HG03095 (cell line): Measurements from ENCODE around the gene TNFAIP8L3.
"Not testable (repeated sequence)": the region's sequence is repeated elsewhere in the genome, so short reads cannot be mapped to it uniquely, and the experiment has no call there.

ENCODE experiments used
- ATAC-seq: cut with Tn5 transposase; IDR thresholded peaks from one replicate; pipeline ENCODE4 v1.9.1; 2021; ENCODE audit warnings: moderate library complexity; ENCODE audit not compliant: unreplicated experiment

TNFAIP8L3 gene

DNA sequence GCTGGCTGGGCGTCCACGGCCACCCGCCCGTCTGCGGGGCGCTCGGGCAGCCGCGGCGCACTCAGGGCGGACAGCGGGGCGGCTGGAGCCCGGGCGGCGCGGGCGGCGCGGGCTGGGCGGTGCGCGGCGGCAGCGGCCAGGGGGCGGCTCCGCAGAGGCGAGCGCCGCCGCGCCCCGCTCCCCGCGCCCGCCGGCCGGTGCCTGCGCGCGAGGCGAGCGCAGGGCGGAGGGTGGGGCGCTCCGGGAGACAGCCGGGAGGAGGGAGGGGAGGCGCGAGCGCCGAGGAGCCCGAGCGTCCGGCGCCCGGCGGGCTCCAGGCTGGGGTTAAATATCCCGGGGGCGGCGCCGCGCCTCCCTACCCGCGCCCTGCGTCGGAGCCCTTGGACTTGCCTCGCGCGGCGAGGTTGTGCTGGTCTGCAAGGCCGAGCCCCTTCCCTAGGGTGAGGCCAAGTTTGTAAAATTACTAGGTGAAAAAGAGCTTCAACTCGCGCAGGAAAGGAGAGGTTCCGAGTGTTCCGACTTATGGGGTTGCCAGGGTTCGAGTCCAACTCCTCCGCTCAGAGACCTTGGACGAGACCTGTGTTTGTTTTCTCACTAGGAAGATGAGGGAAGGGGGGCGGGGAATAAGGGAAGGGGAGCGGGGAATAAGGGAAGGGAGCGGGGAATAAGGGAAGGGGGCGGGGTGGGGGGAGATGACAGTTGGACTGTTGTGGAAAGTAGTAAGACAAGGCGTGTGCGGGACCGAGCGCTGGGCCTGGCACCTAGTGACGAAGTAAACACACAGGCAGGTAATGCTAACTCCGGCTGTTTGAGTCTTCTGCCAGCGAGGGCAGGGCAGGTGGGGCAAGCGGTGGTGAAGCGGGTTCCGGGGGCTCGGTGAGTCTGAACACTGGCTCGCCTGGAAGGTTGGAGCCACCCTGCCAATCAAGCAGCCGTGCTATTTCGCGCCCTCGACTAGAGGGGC is at the start of gene TNFAIP8L3:
TNFAIP8L3 (minus strand) TSS at position 301 of the 964 bp plus-strand sequence. CDS start 311 bp downstream, outside the sequence.
- no peak for ATAC-seq

DNA sequence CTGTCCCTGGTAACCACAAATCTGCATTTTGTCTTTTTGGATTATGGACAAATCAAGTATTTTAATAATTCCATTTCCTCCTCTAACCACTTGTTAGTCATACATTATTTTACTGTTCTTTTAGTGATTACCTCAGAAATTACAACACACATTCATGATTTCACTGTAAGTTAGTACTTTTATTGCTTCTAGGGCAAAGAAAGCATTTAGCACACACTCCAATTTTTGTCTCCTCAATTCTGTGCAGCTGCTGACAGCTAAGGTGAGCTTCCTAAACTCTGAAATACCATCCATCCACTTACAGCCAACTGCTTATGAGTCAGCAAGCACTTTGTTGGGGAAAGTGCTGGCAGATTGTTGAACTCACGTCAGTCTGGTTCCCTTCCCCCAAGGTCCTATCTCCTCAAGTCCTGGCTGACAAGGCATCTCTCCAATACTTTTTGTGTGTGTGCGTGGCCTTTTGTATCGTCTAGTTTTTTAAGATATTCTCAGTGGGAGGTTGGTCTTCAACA is 49.4 kb upstream of the TNFAIP8L3 start:
- no peak for ATAC-seq

DNA sequence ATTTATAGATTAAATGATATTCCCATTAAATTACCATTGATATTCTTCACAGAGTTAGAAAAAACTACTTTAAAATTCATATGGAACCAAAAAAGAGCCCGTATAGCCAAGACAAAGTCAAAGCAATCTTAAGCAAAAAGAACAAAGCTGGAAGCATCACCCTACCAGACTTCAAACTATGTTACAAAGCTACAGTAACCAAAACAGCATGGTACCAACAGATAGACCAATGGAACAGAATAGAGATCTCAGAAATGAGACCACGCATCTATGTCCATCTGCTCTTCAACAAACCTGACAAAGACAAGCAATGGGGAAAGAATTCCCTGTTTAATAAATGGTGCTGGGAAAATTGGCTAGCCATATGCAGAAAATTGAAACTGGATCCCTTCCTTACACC is 45.6 kb upstream of the TNFAIP8L3 start:
- ATAC-seq = not testable (repeated sequence)

DNA sequence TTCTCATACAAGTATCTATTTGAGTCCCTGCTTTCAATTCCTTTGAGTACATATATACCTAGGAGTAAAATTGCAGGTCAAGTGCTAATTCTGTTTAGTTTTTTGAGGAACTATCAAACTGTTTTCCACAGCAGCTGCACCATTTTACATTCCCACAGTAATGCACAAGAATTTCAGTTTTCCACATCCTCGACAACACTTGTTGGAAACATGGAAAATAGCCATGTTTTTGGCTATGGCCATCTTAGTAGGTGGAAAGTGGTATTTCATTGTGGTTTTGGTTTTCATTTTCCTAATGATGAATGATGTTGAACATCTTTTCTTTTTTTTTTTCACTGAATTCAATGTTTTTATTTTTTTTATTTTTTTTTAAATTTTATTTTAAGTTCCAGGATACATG is 44.4 kb upstream of the TNFAIP8L3 start:
- no peak for ATAC-seq

DNA sequence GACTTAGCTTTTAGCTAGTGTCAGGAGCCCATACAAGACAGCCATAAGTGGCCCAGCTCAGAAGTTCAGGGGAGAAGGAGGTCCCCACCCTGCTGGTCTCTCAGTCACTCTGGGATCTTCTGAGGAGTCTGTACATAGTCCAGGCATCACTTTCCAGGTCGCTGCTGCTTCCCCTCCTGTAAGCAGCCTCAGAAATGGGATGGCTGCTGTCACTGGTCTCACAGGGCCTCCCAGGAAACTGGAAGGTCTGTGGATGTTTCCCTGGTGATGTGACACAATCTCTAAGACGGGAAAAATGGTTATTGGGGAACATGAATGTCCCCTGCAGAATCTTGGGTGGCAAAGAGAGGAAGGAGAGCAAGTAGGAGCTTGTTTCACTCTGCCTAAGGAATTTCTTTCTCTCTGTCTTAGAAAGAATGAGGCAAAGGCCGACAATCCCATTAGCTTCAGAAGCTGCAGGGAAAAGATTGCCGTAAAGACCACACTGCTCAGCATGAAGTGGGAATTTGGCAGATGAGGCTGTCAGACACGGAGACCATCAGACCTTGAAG is 43.2 kb upstream of the TNFAIP8L3 start:
- no peak for ATAC-seq

DNA sequence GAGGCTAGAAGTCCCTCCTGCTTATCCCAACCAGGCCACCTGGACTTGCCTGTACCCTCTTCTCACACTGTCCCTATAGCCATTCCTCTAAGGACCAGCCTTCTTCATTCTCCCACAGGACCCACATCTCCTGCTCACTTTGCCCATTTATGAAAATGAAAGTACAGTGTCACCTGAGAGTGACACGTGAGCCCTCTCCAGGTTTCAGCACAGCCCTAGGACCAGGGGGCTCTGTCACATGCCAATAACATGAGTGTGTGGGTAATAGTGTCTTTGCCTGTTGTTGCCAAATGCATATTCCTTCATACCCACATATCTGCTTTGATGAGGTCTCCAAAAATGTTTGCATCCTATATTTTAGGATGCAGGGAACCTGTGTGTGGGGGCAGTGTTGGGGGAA is 42.3 kb upstream of the TNFAIP8L3 start:
- no peak for ATAC-seq

DNA sequence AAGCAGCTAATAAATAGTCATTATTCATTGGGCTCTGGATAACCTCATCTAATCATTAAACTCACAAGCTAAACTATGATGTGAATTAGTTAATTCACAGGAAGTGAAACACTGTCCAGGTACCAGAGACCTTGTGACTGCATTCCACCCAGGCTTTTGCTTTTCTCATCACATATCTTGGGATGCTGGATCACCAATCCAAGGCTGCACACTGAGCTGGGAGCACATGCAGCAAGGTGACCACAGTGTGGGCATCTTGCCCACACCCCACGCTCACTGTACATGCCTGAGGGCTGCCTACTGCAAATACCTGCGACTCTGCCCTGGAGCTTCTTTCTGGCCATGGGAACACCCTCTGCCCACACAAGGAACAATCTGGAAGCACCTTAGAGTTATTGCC is 40.6 kb upstream of the TNFAIP8L3 start:
- ATAC-seq = no peak

DNA sequence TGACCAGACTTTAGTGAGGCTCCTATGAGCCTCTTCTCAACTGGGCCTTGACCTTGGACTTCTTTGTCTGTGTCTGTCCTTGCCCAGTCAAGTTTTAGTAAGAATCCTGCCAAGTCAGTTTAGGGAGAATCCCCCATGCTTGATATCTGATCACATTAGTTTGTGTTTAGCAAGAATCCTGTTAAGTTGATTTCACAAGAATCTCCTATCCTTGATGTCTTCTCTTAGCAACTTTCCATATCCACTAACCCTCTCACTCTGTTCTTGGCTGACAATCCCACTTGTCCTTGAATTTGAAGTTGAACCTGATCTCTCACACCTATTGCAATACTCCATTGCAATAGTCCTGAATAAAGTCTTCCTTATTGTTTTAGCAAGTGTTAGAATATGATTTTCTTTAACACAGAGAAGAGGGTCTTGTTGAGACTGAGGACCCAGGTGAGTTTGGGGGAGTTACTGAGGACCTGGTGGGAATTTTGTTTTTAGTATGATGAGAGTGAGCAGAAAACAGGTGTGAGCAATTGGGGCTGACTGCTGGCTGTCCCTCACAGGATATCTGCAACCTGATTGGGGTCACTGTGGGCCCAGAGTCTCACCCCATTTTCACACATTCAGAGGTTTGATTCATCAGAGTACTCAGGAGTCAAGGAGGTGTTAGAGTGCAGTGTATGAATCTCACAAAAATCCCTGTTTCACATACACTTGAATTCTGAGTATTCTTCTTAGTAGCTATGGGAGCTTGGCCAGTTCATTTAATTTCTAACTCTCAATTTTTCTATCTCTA is 39.9 kb upstream of the TNFAIP8L3 start:
- ATAC-seq = no peak

DNA sequence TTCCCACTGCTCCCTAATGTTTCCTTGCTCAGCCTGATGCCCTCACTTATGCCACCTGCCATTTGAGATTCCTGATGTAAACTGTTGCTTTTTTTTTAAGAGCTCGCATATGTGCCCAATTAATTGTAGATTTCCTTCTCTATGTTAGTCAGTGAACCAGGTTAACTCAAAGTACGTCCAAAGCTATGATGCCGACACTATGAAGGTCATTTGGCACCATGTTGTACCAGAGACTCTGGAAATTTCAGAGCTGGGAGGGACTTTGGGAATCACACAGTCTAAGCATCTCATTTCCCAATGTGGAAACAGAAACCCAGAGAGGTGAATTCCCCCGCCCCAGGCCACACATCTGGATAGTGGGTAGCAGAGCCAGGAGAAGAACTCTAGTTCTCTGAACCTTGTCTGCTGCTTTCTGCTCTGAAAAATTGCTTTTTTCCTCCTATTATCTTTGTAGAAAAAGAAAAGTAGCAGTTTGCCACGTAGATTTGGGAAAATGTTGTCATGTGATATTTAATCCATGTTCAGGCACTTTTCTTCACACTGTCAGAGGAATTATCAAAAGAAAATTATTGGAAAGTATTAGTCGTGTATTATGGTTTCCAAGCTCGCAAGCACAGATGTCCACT is 38.5 kb upstream of the TNFAIP8L3 start:
- ATAC-seq = no peak

DNA sequence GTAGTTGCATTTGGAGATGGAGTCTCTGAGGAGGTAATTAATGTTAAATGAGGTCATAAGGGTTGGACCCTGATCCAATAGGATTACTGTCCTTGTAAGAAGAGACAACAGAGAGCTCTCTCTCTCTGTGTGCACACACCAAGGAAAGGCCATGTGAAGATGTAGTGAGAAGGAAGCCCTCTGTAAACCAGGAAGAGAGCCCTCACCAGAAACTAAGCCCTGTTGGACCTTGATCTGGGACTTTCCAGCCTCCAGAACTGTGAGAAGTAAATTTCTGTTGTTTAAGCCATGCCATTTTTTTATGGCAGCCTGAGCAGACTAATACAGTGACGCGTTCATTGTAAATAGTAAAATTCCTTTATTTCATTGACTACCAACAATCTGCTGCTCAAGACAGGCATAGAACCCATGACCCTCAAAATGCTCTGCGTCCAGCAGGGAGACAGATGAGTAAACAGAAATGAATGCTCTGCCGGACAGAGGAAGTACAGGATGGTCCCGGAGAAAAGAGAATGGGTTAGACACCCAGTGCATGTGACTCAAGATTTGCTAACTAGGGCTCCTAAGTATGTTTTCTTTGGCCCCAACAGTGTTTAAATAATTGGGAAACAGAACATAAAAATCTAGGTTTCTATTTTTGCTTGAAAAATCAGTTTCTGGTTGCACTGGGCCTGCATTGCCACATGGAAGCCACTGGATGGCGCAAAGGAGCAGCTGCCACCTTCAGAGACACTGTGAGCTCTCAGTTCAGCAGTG is 37.9 kb upstream of the TNFAIP8L3 start:
- ATAC-seq = no peak

DNA sequence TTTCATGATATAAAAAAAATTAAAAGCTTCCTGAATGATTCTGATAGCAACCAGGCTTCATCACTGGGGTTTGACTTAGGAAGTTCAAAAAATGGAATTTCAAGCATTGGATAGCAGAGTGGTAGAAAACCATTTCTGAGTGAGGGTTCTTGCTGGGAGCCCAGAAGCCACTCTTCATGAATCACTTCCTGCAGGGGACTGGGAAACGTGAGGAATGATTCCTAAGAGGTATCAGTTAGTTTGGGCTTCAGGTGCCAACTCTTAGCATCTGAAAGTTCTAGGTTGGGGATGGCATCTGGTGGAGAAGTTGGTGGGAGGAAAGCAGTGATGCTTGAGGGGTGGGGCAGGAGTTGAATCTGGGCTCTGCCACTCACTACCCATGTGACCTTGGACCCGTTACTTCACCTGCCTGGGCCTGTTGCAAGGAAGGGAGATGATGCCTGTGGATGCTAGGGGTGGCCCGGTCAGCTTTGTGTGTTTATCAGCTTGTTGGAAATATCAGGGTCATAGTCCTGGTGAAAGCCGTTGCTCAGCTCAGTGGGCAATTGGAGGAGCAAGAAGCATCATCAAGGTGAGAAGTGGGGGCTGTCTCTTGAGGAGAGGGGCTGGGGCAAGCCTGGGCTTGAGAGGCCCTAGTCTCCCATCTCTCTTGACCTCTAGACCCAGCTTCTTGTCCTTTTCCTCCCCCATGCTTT is 37.0 kb upstream of the TNFAIP8L3 start:
- ATAC-seq = no peak

DNA sequence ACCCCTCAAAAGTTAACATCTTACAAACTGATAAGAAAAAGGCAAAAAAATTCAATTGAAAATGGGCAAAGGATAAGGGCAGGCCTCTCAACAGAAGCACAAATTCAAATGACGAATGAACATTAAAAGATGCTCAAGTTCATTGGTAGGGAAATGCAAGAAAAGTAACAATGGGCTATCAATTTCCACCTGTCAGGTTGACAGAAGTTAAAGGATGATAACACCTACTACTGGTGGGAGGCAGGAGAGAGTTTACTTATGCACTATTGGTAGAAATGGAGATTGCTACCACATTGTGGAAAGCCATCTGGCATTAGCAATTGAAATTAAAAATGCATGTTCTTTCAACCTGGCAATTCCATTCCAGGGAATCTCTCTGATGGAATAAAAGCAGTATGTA is 35.6 kb upstream of the TNFAIP8L3 start:
- ATAC-seq = no peak

DNA sequence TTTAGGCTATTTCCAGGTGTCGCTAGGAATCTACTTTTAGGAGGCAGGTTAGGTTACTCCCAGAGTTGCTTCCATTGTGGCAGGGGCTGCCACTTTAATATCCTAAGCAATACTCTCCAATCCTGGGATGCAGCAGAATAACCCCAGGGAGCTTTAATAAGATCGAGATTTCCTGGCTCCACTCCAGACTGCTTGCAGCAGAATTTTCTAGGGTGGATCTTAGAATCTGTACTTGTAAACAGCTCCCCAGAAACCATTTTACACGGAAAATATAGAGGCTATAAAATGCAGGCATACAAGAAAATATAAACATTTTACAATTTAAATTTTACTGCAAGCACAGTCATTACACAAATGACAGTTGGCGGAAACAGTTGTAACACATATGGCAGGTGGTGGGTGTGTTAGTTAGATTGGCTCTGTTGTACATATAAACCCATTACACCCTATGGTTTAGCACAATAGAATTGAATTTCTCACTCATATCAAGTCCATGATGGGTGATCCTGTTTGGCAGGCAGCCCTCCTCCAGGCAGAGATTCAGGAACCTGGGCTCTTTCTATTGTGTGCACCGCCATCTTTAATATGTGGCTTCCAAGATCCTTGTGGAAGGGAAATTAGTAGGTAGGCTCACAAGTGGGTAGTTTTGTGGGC is 35.0 kb upstream of the TNFAIP8L3 start:
- no peak for ATAC-seq

DNA sequence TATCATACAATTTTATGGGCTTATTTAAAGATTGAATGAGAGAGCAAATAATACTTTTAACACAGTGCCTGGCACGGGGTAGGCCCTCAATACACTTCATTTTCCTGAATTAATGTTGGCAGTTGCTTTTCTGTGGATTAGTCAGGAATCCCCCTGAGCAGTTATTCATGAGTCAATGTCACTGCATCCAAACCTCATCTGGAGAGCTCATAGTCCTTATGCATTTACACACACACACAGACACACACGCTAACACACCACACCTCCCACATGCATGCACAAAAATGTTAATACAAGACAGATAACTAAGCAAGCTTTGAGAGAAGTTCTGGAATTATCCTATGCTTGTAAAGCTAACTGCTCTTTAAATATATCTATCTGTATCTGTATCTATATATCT is 34.0 kb upstream of the TNFAIP8L3 start:
- ATAC-seq = no peak

DNA sequence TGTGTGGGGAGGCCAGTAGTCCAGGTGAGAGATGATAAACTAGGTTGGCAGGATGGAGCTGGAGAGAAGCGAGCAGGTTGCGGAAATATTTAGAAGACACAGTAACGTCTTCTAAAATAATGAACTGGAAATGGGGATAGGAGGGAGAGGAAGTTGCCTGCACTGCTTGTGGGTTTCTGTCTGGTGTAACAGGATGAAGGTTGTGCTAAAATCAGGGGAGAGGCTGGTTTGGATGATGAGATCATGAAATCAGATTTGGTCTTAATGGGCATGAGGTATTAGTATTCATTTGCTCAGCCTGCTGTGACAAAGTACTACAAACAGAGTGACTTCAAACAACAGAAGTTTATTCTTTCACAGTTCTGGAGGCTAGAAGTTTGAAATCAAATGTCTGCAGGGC is 32.1 kb upstream of the TNFAIP8L3 start:
- no peak for ATAC-seq

DNA sequence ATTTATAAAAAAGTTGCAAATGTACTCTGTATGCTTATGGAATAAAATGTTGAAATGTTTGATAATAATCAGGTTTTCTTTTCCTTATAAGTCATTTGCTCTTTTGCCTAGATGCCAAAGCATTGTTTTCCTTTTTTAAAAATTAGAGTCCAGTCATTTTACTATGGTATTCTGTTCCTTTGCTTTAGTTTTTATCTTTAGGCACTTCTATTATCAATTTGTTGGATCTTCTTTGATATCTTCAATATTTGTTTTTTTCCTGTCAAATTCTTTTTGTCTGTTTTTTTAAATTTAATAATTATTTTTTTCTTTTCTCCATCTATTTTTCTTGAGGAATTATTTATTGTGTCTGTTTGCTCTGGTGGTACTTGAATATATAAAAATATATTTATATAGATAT is 28.3 kb upstream of the TNFAIP8L3 start:
- not testable (repeated sequence) for ATAC-seq

DNA sequence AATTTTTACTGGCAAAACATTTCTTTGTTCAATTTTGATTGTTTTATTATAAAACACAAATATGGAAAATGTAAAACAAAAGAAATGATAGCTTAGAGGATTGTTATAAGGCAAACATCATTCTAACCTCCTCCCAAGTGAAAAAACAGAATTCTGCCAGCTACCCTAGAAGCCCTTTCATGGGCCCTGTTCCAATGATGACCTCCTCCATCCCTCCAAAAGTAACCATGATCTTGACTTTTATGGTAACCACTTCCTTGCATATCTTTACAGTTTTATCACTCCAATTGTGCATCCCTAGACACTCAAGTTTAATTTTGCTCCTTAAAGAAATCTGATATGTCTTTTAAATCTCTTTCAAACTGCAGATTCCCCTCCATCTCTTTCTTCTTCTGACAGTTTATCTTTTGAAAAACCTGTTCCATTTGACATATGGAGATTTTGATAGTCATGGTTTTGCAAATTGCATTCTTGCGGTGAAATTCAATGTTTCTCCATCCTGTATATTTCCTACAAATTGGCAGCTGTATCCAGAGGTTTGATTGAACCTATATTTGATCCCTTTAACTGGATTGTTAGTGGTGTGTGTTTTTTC is 27.0 kb upstream of the TNFAIP8L3 start:
- no peak for ATAC-seq

DNA sequence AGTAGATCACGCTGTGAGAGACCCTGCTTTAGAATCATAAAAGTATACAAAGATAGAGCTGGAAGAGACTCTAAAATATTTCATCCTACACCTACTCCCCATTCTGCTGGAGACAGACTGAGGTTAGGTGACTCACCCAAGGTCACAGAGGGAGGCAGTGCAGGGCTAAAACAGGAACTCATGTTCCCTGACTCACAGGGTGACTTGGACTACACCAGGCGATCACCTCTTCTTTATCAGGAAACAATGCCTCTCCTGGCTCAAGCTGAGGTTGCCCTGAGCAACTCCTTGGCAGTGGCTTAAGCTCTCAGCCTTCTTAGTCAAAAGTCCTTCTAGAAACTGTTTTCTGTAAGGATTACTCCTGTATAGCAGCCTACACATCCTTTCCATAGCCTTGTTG is 26.4 kb upstream of the TNFAIP8L3 start:
- no peak for ATAC-seq

DNA sequence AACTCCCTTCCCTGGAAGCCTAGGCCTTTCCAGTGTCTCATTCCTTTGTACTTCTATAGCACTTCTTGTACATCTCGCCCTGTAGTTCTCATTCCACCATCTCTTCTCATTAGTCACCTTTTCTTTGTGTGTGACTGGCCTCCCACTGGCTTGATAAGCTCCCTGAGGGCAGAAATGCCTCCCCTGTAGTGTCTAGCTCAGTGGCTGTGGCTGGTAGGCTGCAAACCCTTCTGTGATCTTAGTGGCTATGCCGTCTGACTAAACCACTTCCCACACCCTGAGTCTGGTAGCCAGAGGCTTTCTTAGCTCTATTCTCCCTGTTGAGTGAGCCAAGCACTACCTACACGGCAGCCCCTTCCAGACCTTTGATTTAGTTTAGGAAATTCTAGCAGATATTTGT is 24.4 kb upstream of the TNFAIP8L3 start:
- ATAC-seq = no peak
